A549 treated with DMSO at 1 μM for 4 hours (cell line): Measurements from ENCODE around the gene SUMO4. TPM values are rescaled to one million over a fixed set of nuclear protein-coding genes. Genes with fewer than 3 reads are reported as not detected.

ENCODE experiments used
- total RNA-seq: library from RNA; stranded (reverse); fragments of 200-300 nt; extraction: Qiagen RNA extraction; gene quantifications from 5 replicates; pipeline ENCODE4 v1.2.3, GENCODE V29; 2022; ENCODE audit warnings: low read depth

SUMO4 gene
- 0.09 TPM in 1 of 5 replicates, not detected in the others for total RNA-seq

GRCh38 chr6:149400050-149400449, at the start of gene SUMO4:
Gene SUMO4, plus strand, starts transcription at chr6:149400262. Its CDS starts 130 bp downstream, at chr6:149400392.

Other genes starting within 250 kb of the SUMO4 start
- gene TAB2, start 82.5 kb upstream of the SUMO4 start, total RNA-seq: 21.7 to 29.5 TPM (median 26.9 TPM) in 5 replicates
- gene ZC3H12D, start 84.8 kb downstream of the SUMO4 start, total RNA-seq: 0.06 to 0.19 TPM (median 0.11 TPM) in 5 replicates
- gene PPIL4, start 145.8 kb downstream of the SUMO4 start, total RNA-seq: 13.6 to 17.8 TPM (median 16.2 TPM) in 5 replicates
- gene GINM1, start 166.1 kb downstream of the SUMO4 start, total RNA-seq: 24.1 to 29.4 TPM (median 27.7 TPM) in 5 replicates
- 10.3 to 12.0 TPM (median 11.2 TPM) in 5 replicates for gene KATNA1, start 248.5 kb downstream of the SUMO4 start, total RNA-seq